ENCODE measurements around the gene FYTTD1.
A peak's percentile ranks its signal among the peaks of the same experiment; 100 is the strongest.

The FYTTD1 gene

GRCh38 chr3:197789309-197789708 lies 39.6 kb downstream of the FYTTD1 start:
- peaks cover 8% of the 10 kb centered on the region for H4K20me1 ChIP-seq (ENCODE audit: insufficient read depth, low read length, poor library complexity, severe bottlenecking)
- H3K9me3 ChIP-seq (ENCODE audit: insufficient read depth, low read depth, low read length) = no peaks in the 10 kb centered on the region
- H3K4me1 ChIP-seq (ENCODE audit: insufficient read depth, low read length, poor library complexity, severe bottlenecking) = peaks cover 18% of the 10 kb centered on the region
- TF ChIP-seq CTCF (conservative IDR thresholded peaks at IDR 0.05; ENCODE audit: low read length) (no peak), EZH2phosphoT487 (IDR thresholded peaks at IDR 0.05; ENCODE audit: borderline replicate concordance) (no peak)
- no peaks in the 10 kb centered on the region for H3F3A ChIP-seq (ENCODE audit: low read depth)
- H3K9me2 ChIP-seq (replicated peaks; ENCODE audit: low read depth, low read length) = no peaks in the 10 kb centered on the region
- peaks cover 28% of the 10 kb centered on the region for H3K79me2 ChIP-seq (ENCODE audit: insufficient read depth, low read length)
- H3K4me2 ChIP-seq (ENCODE audit: low read depth, low read length, poor library complexity, severe bottlenecking) = no peak overlapping the region
- no peaks in the 10 kb centered on the region for H3K27me3 ChIP-seq (ENCODE audit: insufficient read depth, low read length, poor library complexity, severe bottlenecking)
- no peaks in the 10 kb centered on the region for H3K36me3 ChIP-seq (ENCODE audit: insufficient read depth, low read length)
- H2AFZ ChIP-seq (ENCODE audit: low read length) = no peak overlapping the region
- H3K9ac ChIP-seq (ENCODE audit: low read depth, low read length, poor library complexity, severe bottlenecking) = no peak overlapping the region
- H3K4me3 ChIP-seq (ENCODE audit: low read length, poor library complexity, severe bottlenecking) = no peak overlapping the region

GRCh38 chr3:197790033-197790432 lies 40.4 kb downstream of the FYTTD1 start:
- no peaks in the 10 kb centered on the region for H3F3A ChIP-seq (ENCODE audit: low read depth)
- TF ChIP-seq CTCF (conservative IDR thresholded peaks at IDR 0.05; ENCODE audit: low read length) = no peak
- TF ChIP-seq EZH2phosphoT487 (IDR thresholded peaks at IDR 0.05; ENCODE audit: borderline replicate concordance) = no peak
- H3K36me3 ChIP-seq (ENCODE audit: insufficient read depth, low read length) = no peaks in the 10 kb centered on the region
- peak overlapping the region; percentile 75 for H3K4me2 ChIP-seq (ENCODE audit: low read depth, low read length, poor library complexity, severe bottlenecking)
- no peak overlapping the region for H2AFZ ChIP-seq (ENCODE audit: low read length)
- H3K9me3 ChIP-seq (ENCODE audit: insufficient read depth, low read depth, low read length) = no peaks in the 10 kb centered on the region
- H3K9me2 ChIP-seq (replicated peaks; ENCODE audit: low read depth, low read length) = no peaks in the 10 kb centered on the region
- peaks cover 35% of the 10 kb centered on the region for H3K79me2 ChIP-seq (ENCODE audit: insufficient read depth, low read length)
- peaks cover 24% of the 10 kb centered on the region for H3K4me1 ChIP-seq (ENCODE audit: insufficient read depth, low read length, poor library complexity, severe bottlenecking)
- H3K27me3 ChIP-seq (ENCODE audit: insufficient read depth, low read length, poor library complexity, severe bottlenecking) = no peaks in the 10 kb centered on the region
- H3K4me3 ChIP-seq (ENCODE audit: low read length, poor library complexity, severe bottlenecking) = no peak overlapping the region
- no peak overlapping the region for H3K9ac ChIP-seq (ENCODE audit: low read depth, low read length, poor library complexity, severe bottlenecking)
- peaks cover 8% of the 10 kb centered on the region for H4K20me1 ChIP-seq (ENCODE audit: insufficient read depth, low read length, poor library complexity, severe bottlenecking)

- no peaks in the 10 kb centered on the region for H3F3A ChIP-seq (ENCODE audit: low read depth)
- no peaks in the 10 kb centered on the region for H3K9me3 ChIP-seq (ENCODE audit: insufficient read depth, low read depth, low read length)
- H3K4me3 ChIP-seq (ENCODE audit: low read length, poor library complexity, severe bottlenecking) = peak within 1 kb of the TSS; percentile 88
- peak within 1 kb of the TSS; percentile 75 for H3K4me2 ChIP-seq (ENCODE audit: low read depth, low read length, poor library complexity, severe bottlenecking)
- peak within 1 kb of the TSS; percentile 85 for H2AFZ ChIP-seq (ENCODE audit: low read length)
- H3K36me3 ChIP-seq (ENCODE audit: insufficient read depth, low read length) = no peaks in the 10 kb centered on the region
- peaks cover 12% of the 10 kb centered on the region for H4K20me1 ChIP-seq (ENCODE audit: insufficient read depth, low read length, poor library complexity, severe bottlenecking)
- no peaks in the 10 kb centered on the region for H3K27me3 ChIP-seq (ENCODE audit: insufficient read depth, low read length, poor library complexity, severe bottlenecking)
- TF ChIP-seq CTCF (conservative IDR thresholded peaks at IDR 0.05; ENCODE audit: low read length) (no peak), EZH2phosphoT487 (IDR thresholded peaks at IDR 0.05; ENCODE audit: borderline replicate concordance) (no peak)
- peaks cover 34% of the 10 kb centered on the region for H3K4me1 ChIP-seq (ENCODE audit: insufficient read depth, low read length, poor library complexity, severe bottlenecking)
- H3K9ac ChIP-seq (ENCODE audit: low read depth, low read length, poor library complexity, severe bottlenecking) = peak within 1 kb of the TSS; percentile 87
- H3K9me2 ChIP-seq (replicated peaks; ENCODE audit: low read depth, low read length) = no peaks in the 10 kb centered on the region
- H3K79me2 ChIP-seq (ENCODE audit: insufficient read depth, low read length) = peaks cover 47% of the 10 kb centered on the region
Observed at GRCh38 chr3:197791113-197791891, 41.6 kb downstream of the FYTTD1 start, which contains the start of gene LRCH3. LRCH3 (plus strand) TSS chr3:197791254; CDS start chr3:197791279, 25 bp downstream.

Data from Loucy (cell line).